NCI-H2081 (cell line): ENCODE data around the gene DYNLT2B.
"Not testable (repeated sequence)": the region's sequence is repeated elsewhere in the genome, so short reads cannot be mapped to it uniquely, and the experiment has no call there.

Experiments
- DNase-seq, 2 experiments: peaks; one replicate each; lab custom pipeline; 2025; lab: John Stamatoyannopoulos, UW

DYNLT2B gene

DNA sequence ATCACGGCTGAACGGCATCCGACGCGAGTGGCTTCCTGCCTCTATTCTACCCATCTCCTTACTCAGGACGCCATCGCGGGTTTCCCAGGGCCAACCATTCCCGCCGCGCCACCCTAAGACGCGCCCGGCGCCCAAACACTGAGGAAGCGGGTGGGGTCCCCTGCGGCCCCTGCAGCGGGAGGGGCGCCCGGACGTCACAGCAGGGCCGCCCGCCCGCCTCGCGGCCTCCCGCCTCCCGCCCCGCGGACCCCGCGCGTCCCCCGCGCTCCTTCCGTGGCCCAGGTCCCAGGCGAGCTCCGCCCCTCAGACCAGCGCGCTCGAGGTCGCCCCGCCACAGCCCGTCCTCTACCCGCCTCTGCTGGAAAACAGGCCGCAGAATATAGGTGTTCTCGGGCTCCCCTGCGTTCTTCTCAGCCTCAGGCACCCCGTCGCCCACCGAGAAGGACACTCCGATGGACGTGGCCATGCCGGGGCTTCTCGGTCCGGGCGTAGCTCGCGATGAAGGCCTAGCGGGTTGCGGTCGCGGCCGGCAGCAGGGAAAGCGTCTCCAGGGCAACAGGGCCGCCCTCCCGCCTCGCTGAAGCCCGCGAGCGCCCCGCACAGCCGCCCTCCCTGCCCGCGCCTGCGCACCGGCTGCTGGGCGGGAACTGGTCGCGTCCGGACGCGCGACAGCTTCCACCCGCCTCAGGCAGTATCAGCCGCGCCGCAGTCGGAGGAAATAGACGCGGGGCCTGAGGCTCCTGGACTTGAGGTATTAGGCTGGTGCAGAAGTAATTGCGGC lies at the start of gene DYNLT2B:
DYNLT2B (minus strand) TSS at position 554 of the 781 bp plus-strand sequence; CDS start at position 466, 88 bp downstream.
- peak; percentile 96 to 97 for DNase-seq

DNA sequence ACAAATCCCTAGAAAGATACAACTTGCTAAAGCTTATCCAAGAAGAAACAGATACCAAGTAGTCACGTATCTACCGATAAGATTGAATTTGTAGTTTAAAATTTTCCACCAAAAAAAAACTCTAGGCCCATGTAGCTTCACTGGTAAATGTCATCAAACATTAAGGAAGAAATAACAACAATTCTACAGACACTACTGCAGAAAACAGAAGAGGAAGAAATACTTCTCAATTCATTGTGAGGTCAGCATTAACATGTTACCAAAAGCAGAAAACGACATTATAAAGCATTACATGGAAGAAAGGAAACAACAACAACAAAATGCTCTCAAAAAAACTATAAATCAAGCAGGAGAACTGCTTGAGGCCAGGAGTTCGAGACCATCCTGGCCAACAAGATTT lies 47.7 kb upstream of the DYNLT2B start:
- DNase-seq, result no peak

GRCh38 chr3:196360586-196360985 lies 42.5 kb upstream of the DYNLT2B start:
- DNase-seq, result no peak

GRCh38 chr3:196358540-196358939 lies 40.5 kb upstream of the DYNLT2B start:
- not testable (repeated sequence) for DNase-seq

DNA sequence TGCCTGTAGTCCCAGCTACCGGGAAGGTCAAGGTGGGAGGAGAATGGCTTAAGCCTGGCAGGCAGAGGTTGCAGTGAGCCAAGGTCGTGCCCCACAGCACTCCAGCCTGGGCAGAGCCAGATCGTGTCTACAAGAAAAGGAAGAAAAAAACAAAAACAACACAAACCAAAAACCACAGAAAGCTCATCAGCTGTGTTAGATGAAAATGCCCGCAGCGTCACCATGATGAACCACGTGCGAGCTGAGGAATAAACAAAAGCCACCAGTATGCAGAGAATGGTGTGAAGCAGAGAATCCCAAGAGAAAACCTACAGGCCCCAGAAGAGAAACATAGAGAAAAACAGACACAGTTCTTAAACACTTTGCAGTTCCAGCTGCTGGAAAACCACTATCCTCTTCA lies 39.9 kb upstream of the DYNLT2B start:
- no peak for DNase-seq

DNA sequence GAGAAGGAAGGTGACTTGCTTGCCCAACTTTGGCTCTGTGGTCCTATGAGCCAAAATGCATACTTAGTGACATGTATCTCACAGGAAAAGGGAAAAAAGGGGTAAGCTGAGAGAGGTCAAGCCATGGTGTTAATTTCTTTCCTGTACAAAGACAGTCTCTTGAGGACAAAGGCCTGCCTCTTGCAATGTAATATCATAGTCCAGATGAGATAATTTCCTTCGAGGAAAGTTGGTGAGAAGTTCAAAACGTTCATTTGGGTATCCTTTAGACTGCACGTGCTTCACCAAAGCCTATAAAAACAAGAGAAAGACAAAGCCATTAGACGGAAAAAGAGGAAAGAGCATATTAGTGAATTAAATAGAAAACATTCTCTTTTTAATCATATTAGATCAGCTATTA lies 38.5 kb upstream of the DYNLT2B start:
- DNase-seq, result no peak

DNA sequence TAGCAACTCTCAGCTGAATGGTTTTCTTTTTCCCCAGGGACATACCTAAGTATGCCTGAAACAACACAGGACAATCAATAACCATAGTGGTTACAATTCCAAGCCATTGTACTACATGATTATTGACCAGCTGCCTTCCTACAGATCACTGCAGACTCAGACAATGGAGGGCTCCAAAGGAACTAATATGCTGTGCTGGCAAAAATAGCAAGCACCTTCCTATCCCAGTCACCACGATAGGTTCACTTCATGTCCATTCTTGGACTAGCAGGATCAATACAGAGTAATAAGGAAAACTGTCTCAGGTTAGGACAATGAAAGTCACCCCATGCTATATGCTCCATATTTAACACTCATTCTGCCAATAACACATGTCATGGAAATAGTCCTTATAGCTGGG lies 37.6 kb upstream of the DYNLT2B start:
- no peak for DNase-seq

DNA sequence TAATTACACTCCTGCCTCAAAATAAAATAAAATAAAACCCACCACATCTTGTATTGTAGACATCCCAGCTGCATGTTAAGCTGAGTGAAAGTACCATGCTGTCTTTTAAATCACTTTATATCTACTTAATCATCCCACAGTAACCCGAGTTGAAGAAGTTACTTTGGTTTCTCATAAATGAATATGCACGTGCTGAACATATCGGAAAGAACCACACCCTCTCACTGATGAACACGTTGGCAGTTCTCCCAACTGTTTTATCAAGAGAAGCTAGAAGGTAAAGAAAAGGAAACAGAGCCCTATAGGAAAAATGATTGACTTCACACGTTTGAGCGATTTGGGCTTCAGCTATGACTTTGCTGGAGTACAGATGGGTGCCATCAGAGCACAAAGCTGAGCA lies 36.1 kb upstream of the DYNLT2B start:
- no peak for DNase-seq

DNA sequence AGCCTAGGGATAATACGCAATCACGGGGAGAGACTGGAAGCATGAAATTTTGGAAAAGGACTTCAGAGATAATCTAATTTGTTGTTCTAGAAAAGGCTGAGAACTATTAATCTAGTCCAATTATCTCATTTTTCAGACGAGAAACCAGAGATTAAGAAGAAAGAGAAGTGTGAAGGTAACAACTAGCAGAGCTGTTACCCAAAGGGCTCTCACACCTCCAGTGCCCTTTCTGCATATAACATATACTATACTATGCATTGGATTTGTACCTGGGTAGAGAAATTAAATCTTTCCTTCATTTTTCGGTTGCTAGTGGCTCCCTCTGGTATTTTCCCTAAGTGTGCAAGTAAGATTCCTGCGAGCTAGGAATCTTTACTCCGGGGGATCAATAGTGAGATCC lies 33.5 kb upstream of the DYNLT2B start:
- DNase-seq, result no peak

GRCh38 chr3:196350067-196350466 lies 32.0 kb upstream of the DYNLT2B start:
- no peak for DNase-seq

GRCh38 chr3:196348698-196349097 lies 30.7 kb upstream of the DYNLT2B start:
- no peak for DNase-seq

- DNase-seq, result no peak
These were observed 26.6 kb upstream of the DYNLT2B start for GRCh38 chr3:196344663-196345062.

- not testable (repeated sequence) for DNase-seq
These were observed 25.9 kb upstream of the DYNLT2B start for GRCh38 chr3:196343917-196344316.

GRCh38 chr3:196341137-196341536 lies 23.1 kb upstream of the DYNLT2B start:
- no peak for DNase-seq

GRCh38 chr3:196340466-196340865 lies 22.4 kb upstream of the DYNLT2B start:
- no peak for DNase-seq

- no peak for DNase-seq
These were observed 21.6 kb upstream of the DYNLT2B start for GRCh38 chr3:196339493-196340254.

GRCh38 chr3:196339044-196339443 lies 21.0 kb upstream of the DYNLT2B start:
- no peak for DNase-seq

DNA sequence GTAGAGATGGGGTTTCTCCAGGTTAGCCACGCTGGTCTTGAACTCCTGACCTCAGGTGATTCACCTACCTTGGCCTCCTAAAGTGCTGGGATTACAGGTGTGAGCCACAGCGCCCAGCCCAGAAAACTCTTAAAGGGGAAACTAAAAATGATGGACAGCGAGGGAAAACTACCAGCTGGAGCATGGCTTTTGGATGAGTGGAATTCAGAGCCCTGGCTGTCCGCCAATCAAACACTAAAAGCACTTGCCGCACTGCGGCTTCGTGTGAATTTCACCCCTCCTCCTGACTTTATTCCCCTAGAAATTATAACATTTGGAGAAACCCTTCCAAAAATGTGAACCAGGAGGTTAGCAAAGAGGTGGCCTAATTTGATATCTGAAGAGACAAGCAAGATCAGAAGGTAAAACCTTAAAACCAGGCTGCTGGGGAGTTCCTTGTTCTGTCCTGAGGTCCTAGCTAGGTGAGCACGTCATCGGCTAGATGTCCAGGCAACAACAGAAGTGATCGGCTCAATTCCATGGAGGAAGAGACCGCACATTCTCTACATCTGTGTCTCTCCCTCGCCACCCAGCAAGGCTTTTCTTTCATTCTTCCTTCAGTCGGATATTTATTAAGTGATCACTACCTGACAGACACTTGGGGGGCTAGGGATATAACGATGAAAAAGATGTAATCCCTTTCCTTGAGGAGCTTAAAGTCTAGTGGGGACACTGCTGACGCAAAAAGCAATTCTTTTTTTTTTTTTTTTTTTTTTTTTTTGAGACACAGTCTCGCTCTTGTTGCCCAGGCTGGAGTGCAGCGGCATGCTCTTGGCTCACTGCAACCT lies 18.5 kb upstream of the DYNLT2B start:
- no peak for DNase-seq

DNA sequence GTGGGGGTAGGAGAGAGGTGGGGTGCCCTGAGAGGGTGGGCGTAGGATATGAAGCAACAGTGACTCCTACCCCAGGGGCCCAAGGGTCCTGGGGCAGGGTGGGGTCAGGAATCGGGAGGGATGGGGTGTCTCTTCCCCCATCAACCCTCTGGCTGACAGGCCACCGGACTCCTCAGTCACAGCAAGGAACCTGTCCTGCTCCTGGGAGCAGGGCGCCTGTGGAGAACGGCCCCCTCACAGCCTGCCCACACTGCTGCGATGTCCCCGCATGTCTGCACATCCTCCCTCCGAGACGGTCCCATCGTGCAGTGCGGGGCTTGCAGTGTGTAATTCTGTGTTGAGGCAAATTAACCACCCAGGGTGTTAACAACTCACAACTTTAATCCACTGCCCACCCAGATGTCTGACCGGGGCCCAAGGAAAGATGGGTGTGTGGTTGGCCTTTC lies 17.5 kb upstream of the DYNLT2B start:
- no peak for DNase-seq

GRCh38 chr3:196334982-196335381 lies 16.9 kb upstream of the DYNLT2B start:
- DNase-seq, result no peak

DNA sequence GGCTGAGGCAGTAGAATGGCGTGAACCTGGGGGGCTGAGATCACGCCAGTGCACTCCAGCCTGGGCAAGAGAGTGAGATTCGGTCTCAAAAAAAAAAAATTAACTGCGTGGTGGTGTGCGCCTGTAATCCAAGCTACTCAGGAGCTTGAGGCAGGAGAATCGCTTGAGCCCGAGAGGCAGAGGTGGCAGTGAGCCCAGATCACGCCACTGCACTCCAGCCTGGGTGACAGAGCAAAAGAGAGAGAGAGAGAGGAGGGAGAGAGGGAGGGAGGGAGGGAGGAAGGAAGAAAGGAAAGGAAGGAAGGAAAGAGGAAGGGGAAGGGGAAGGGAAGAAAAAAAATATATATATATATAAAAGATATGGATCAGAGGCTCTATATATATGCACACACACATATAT lies 14.1 kb upstream of the DYNLT2B start:
- no peak for DNase-seq

DNA sequence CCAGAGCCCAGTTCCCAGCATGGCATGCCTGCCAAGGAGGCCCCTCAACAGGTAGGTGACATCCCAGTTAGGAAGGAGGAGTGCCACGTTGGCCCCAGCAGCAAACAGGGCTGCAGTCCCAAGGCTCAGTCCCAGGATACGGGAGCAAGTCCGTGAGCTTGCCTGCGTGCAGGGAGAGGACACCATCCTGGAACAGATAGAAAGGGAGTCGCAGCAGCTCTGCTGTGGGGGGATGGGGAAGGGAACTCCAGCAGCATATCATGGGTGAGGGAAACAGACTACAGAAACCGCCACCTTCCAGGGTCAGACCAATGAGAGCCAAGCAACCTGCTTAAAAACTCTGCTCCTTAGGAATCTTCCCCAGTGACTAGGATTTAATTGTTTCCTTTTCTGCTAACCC lies 9.4 kb upstream of the DYNLT2B start:
- DNase-seq, result no peak
